NB4 (cell line): ENCODE data around the gene RDH16.
A peak's percentile ranks its signal among the peaks of the same experiment; 100 is the strongest.

ENCODE experiments used
- DNase-seq: peaks from one replicate; pipeline ENCODE4 v3.0.0; 2010; ENCODE audit warnings: low read depth
- H3K4me3 ChIP-seq: one replicate; pipeline ENCODE4 v1.5.1; 2011; ENCODE audit warnings: mild to moderate bottlenecking, low read depth, low read length, moderate library complexity
- CTCF ChIP-seq: IDR thresholded peaks from one replicate; pipeline ENCODE4 v1.5.1; 2012; ENCODE audit warnings: low read depth, low read length
- MYC ChIP-seq: IDR thresholded peaks from 2 replicates; pipeline ENCODE4 v1.6.1; 2011; ENCODE audit warnings: low read depth, low read length
- POLR2A ChIP-seq: IDR thresholded peaks from 2 replicates; pipeline ENCODE4 v1.6.1; 2011; ENCODE audit warnings: mild to moderate bottlenecking; ENCODE audit not compliant: insufficient read length; ENCODE audit errors: extremely low read depth
- TF ChIP-seq, protein P1 (sequence below): IDR thresholded peaks from 2 replicates; pipeline ENCODE4 v1.6.1; 2011; ENCODE audit warnings: low read depth, low read length

The RDH16 gene

GRCh38 chr12:56957229-56958052, at the start of gene RDH16:
RDH16 (minus strand) TSS chr12:56957608; CDS start chr12:56957462, 146 bp downstream.
- no peak within 1 kb of the TSS for H3K4me3 ChIP-seq
- no peak for DNase-seq
- TF ChIP-seq POLR2A (no peak), CTCF (no peak)

- H3K4me3 ChIP-seq = peak overlapping the region; percentile 37
- TF ChIP-seq MYC (no peak), POLR2A (no peak), CTCF (no peak)
- TF ChIP-seq, protein P1, sequence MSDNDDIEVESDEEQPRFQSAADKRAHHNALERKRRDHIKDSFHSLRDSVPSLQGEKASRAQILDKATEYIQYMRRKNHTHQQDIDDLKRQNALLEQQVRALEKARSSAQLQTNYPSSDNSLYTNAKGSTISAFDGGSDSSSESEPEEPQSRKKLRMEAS = no peak
- no peak for DNase-seq
Observed at GRCh38 chr12:57006809-57007475, 49.5 kb upstream of the RDH16 start.

DNA sequence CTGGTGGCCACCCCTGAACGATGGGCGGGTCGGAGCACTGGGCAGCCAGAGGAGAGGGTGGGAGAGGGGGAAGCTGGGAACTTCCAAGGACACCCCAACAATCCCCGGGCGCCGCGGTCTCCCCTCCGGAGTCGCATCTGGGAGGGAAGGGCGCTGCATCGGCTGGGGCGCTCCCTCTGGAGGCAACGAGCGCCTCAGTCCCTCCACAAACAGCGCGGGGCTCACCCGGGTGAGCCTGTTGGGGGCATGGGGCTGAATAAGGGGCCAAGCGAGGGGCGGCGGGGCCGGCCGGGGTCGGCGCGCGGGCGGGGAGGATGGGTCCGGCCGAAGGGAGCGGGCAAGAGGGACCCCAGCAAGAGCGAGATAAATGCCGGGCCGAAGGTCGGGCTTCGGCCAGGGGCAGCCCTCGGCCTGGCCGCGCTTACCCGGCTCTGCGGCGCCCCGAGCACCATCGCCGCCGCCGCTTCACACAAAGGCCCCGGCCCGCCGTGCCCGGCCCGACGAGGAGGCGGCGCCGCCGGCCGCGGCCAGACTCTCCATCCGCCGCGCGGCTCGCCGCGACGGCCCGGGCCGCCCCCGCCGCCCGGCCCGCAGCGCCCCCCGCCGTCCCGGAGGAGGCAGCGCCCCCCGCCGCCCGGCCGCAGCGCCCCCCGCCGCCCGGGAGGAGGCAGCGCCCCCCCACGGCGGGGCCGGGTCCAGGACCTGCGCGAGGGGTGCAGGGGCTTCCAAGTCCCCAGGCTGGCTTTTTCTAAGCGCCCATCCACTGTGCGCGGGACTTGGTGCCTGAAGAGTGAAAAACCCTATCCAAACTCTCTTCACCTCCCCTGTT, 48.8 kb upstream of the RDH16 start, which contains the start of gene ZBTB39:
TSS of gene ZBTB39 (minus strand) at position 567 of the 829 bp plus-strand sequence. CDS start 1,629 bp downstream, outside the sequence.
- H3K4me3 ChIP-seq = peak within 1 kb of the TSS; percentile 67
- TF ChIP-seq MYC = no peak
- TF ChIP-seq POLR2A = peak; percentile 64
- peak; percentile 61 for TF ChIP-seq CTCF
- TF ChIP-seq, protein P1 = no peak
- peak; percentile 80 for DNase-seq

- no peak for TF ChIP-seq POLR2A
- TF ChIP-seq, protein P1 = no peak
- no peak for TF ChIP-seq MYC
- TF ChIP-seq CTCF = no peak
- no peak for DNase-seq
- no peak overlapping the region for H3K4me3 ChIP-seq
Observed at GRCh38 chr12:57004651-57005050, 47.2 kb upstream of the RDH16 start.

GRCh38 chr12:57003395-57003794, 46.0 kb upstream of the RDH16 start:
- no peak for DNase-seq
- no peak overlapping the region for H3K4me3 ChIP-seq
- TF ChIP-seq MYC (no peak), POLR2A (no peak), CTCF (no peak)
- TF ChIP-seq, protein P1 = no peak
